MCF 10A (cell line): Measurements from ENCODE around the gene DFFA. TPM values are rescaled to one million over a fixed set of nuclear protein-coding genes. Genes with fewer than 3 reads are reported as not detected.
A peak's percentile ranks its signal among the peaks of the same experiment; 100 is the strongest.

Experiments used
- BruUV-seq: library from RNA; stranded (reverse); fragments of 400-500 nt; replicated peaks from 2 replicates; lab custom pipeline; 2021; lab: Mats Ljungman, UMichigan
- CTCF ChIA-PET: fragments of 300-600 bp; sonication (Branson Sonifier 250); formaldehyde crosslinking; extraction: SDS; loops from one replicate; lab custom pipeline; 2021; ENCODE audit warnings: antibody characterized with exemption, inconsistent platforms; lab: Yijun Ruan, JAX
- POLR2A ChIA-PET: fragments of 300-600, 350-650 bp; sonication (Branson Sonifier 250); formaldehyde crosslinking; extraction: SDS; loops from one replicate; lab custom pipeline; 2020; ENCODE audit warnings: antibody characterized with exemption, inconsistent platforms; lab: Yijun Ruan, JAX
- DNase-seq: peaks from one replicate; pipeline ENCODE4 v3.0.0-alpha.2; 2018; ENCODE audit not compliant: unreplicated experiment
- H3K27ac Mint-ChIP-seq: one replicate; pipeline ENCODE4 v1.8.0; 2022; ENCODE audit warnings: mild to moderate bottlenecking, low read depth, mixed read lengths; ENCODE audit not compliant: unreplicated experiment
- H3K27me3 Mint-ChIP-seq: one replicate; pipeline ENCODE4 v1.8.0; 2022; ENCODE audit warnings: mixed read lengths; ENCODE audit not compliant: insufficient read depth, unreplicated experiment
- H3K36me3 Mint-ChIP-seq: one replicate; pipeline ENCODE4 v1.8.0; 2022; ENCODE audit warnings: mild to moderate bottlenecking, moderate library complexity, mixed read lengths; ENCODE audit not compliant: insufficient read depth, unreplicated experiment
- H3K4me1 Mint-ChIP-seq: one replicate; pipeline ENCODE4 v1.8.0; 2022; ENCODE audit warnings: mixed read lengths; ENCODE audit not compliant: insufficient read depth, unreplicated experiment
- H3K4me3 Mint-ChIP-seq: one replicate; pipeline ENCODE4 v1.8.0; 2022; ENCODE audit warnings: mild to moderate bottlenecking, moderate library complexity, mixed read lengths; ENCODE audit not compliant: unreplicated experiment
- H3K9me3 Mint-ChIP-seq: one replicate; pipeline ENCODE4 v1.8.0; 2022; ENCODE audit warnings: mixed read lengths; ENCODE audit not compliant: unreplicated experiment
- CTCF ChIP-seq: fragments of 200-600 bp; IDR thresholded peaks from one replicate; pipeline ENCODE4 v1.8.0; 2022; ENCODE audit warnings: antibody characterized with exemption, mild to moderate bottlenecking; ENCODE audit not compliant: unreplicated experiment
- intact Hi-C: fragments of 100-400 bp; cut with micrococcal nuclease; formaldehyde crosslinking; loops from 2 replicates; pipeline ENCODE4 v1.14.1; 2022
- total RNA-seq: library from RNA; stranded (reverse); gene quantifications from 2 replicates; pipeline ENCODE4 v1.2.3, GENCODE V29; 2022

Gene DFFA
- total RNA-seq, 1 experiment from 2014 or later, result 51.3 TPM

GRCh38 chr1:10433790-10434189 lies 38.5 kb downstream of the DFFA start:
- no TSS peak for BruUV-seq
- CTCF ChIA-PET, result interaction anchor here (0.6 to 2.5 kb wide), 3 partner anchors 57 to 1428 kb away, joined by 3 to 7 read pairs (median 5); no protein-coding TSS in a partner anchor

GRCh38 chr1:10432910-10433700 lies 39.2 kb downstream of the DFFA start:
- BruUV-seq, result no TSS peak
- ChIA-PET CTCF (interaction anchor here (1.2 to 8.2 kb wide), 2 partner anchors 61 to 63 kb away, joined by 3 to 119 read pairs; no protein-coding TSS in a partner anchor), POLR2A (interaction anchor here (0.6 to 4.8 kb wide), 3 partner anchors 23 to 61 kb away, joined by 3 to 73 read pairs (median 3); no protein-coding TSS in a partner anchor)
- TF ChIP-seq CTCF, result no peak
- Mint-ChIP-seq H3K27ac (no peak overlapping the region), H3K9me3 (no peaks in the 10 kb centered on the region), H3K4me3 (no peak overlapping the region), H3K27me3 (no peaks in the 10 kb centered on the region), H3K4me1 (peaks cover 10% of the 10 kb centered on the region), H3K36me3 (peaks cover 5% of the 10 kb centered on the region)
- intact Hi-C loops, result no loop called here
- DNase-seq, result no peak

More at GRCh38 chr1:10433790-10434189, 38.5 kb downstream of the DFFA start:
- no peak for DNase-seq
- intact Hi-C loops, result no loop called here
- H3K4me1 Mint-ChIP-seq, result peaks cover 10% of the 10 kb centered on the region
- H3K9me3 Mint-ChIP-seq, result no peaks in the 10 kb centered on the region
- H3K36me3 Mint-ChIP-seq, result peaks cover 5% of the 10 kb centered on the region
- POLR2A ChIA-PET, result no interaction called here
- H3K4me3 Mint-ChIP-seq, result no peak overlapping the region
- no peak for TF ChIP-seq CTCF
- H3K27me3 Mint-ChIP-seq, result no peaks in the 10 kb centered on the region
- H3K27ac Mint-ChIP-seq, result no peak overlapping the region

- POLR2A ChIA-PET, result interaction anchor here (0.6 to 4.8 kb wide), 15 partner anchors 18 to 544 kb away, joined by 3 to 73 read pairs (median 4); partner anchors contain the start of genes CORT, DFFA, KIF1B and PEX14
- peaks cover 10% of the 10 kb centered on the region for H3K4me1 Mint-ChIP-seq
- H3K27me3 Mint-ChIP-seq, result no peaks in the 10 kb centered on the region
- no peak for TF ChIP-seq CTCF
- H3K4me3 Mint-ChIP-seq, result peak overlapping the region; percentile 89
- H3K36me3 Mint-ChIP-seq, result peaks cover 5% of the 10 kb centered on the region
- peak overlapping the region; percentile 87 for H3K27ac Mint-ChIP-seq
- peak; percentile 14 for DNase-seq
- intact Hi-C loops, result loop anchor here (2.0 kb wide), 1 partner anchor 488 kb away; the partner anchor contains the start of genes LZIC and NMNAT1
- BruUV-seq, result TSS peak; percentile 75
- no peaks in the 10 kb centered on the region for H3K9me3 Mint-ChIP-seq
- CTCF ChIA-PET, result interaction anchor here (0.5 to 8.2 kb wide), 11 partner anchors 11 to 1167 kb away, joined by 3 to 119 read pairs (median 6); no protein-coding TSS in a partner anchor
Observed at GRCh38 chr1:10431070-10431730, 41.1 kb downstream of the DFFA start.
